IMR-90 (cell line): ENCODE measurements around the gene CPSF7.

Experiments used
- BHLHE40 ChIP-seq: fragments of 150-350 bp; IDR thresholded peaks from 2 replicates; pipeline ENCODE4 v1.6.1; 2016; ENCODE audit warnings: mild to moderate bottlenecking, low read depth, low read length
- CHD1 ChIP-seq: IDR thresholded peaks from 2 replicates; pipeline ENCODE4 v1.6.1; 2012; ENCODE audit warnings: low read depth, low read length, improper control_type of control experiment
- CTCF ChIP-seq: conservative IDR thresholded peaks from 2 replicates; pipeline ENCODE4 v1.5.1; 2012; ENCODE audit warnings: mild to moderate bottlenecking, low read depth, low read length, improper control_type of control experiment
- ELK1 ChIP-seq: fragments of 150-350 bp; IDR thresholded peaks from 2 replicates; pipeline ENCODE4 v1.6.1; 2016; ENCODE audit warnings: low read depth, mild to moderate bottlenecking, low read length, moderate library complexity, borderline replicate concordance
- FOS ChIP-seq: fragments of 150-350 bp; IDR thresholded peaks from 2 replicates; pipeline ENCODE4 v1.6.1; 2016; ENCODE audit warnings: low read depth, low read length
- MXI1 ChIP-seq: IDR thresholded peaks from 2 replicates; pipeline ENCODE4 v1.6.1; 2012; ENCODE audit warnings: low read depth, mild to moderate bottlenecking, low read length, moderate library complexity, borderline replicate concordance
- POLR2A ChIP-seq: IDR thresholded peaks from 2 replicates; pipeline ENCODE4 v1.6.1; 2012; ENCODE audit warnings: mild to moderate bottlenecking, low read depth, low read length
- RAD21 ChIP-seq: IDR thresholded peaks from 2 replicates; pipeline ENCODE4 v1.6.1; 2012; ENCODE audit warnings: low read length, improper control_type of control experiment
- RCOR1 ChIP-seq: IDR thresholded peaks from 2 replicates; pipeline ENCODE4 v1.6.1; 2012; ENCODE audit warnings: mild to moderate bottlenecking, low read length, improper control_type of control experiment; ENCODE audit not compliant: insufficient replicate concordance
- RFX5 ChIP-seq: IDR thresholded peaks from 2 replicates; pipeline ENCODE4 v1.8.0; 2012; ENCODE audit warnings: low read depth, mild to moderate bottlenecking, low read length, moderate library complexity
- SMC3 ChIP-seq: fragments of 150-350 bp; IDR thresholded peaks from 2 replicates; pipeline ENCODE4 v1.6.1; 2016; ENCODE audit warnings: low read depth, mild to moderate bottlenecking, antibody characterized with exemption, low read length, moderate library complexity
- USF2 ChIP-seq: fragments of 150-350 bp; IDR thresholded peaks from 2 replicates; pipeline ENCODE4 v1.6.1; 2017; ENCODE audit warnings: mild to moderate bottlenecking, antibody characterized with exemption, low read length, low read depth

- TF ChIP-seq CTCF = no peak
- TF ChIP-seq BHLHE40 = no peak
- no peak for TF ChIP-seq RCOR1
- no peak for TF ChIP-seq POLR2A
- no peak for TF ChIP-seq RFX5
- TF ChIP-seq MXI1 = no peak
- TF ChIP-seq SMC3 = no peak
- no peak for TF ChIP-seq USF2
- no peak for TF ChIP-seq RAD21
- TF ChIP-seq FOS = no peak
- no peak for TF ChIP-seq CHD1
- no peak for TF ChIP-seq ELK1
These were observed 28.2 kb downstream of the CPSF7 start for GRCh38 chr11:61401573-61401972.
